Gastrocnemius medialis (tissue), 4 donors: ENCODE results near the gene KRT7. TPM values are rescaled to one million over a fixed set of nuclear protein-coding genes. Genes with fewer than 3 reads are reported as not detected.

Source experiments
- ATAC-seq, 2 donors: fragments of 150-250 bp; one replicate each; pipeline ENCODE4 v1.9.1; 2016
- DNase-seq, 2 donors: peaks; one replicate each; pipeline ENCODE4 v3.0.0-alpha.2; 2019
- H3K27ac ChIP-seq, 4 donors: fragments of 200-600 bp; sonication (generic); 1 replicate in 1 of 4; 2 replicates in 3 of 4; pipeline ENCODE4 v1.5.1; 2016 to 2018; ENCODE audit warnings: mild to moderate bottlenecking in 2 of 4, moderate library complexity in 1 of 4
- H3K27me3 ChIP-seq, 3 donors: fragments of 200-600 bp; sonication (generic) in 2 of 3; 1 replicate in 1 of 3; 2 replicates in 2 of 3; pipeline versions ENCODE4 v1.5.1 to v1.6.0; 2016 to 2019; ENCODE audit warnings: mild to moderate bottlenecking in 1 of 3, moderate library complexity in 1 of 3
- H3K36me3 ChIP-seq, 2 donors: fragments of 200-600 bp; sonication (generic) in 1 of 2; one replicate each; pipeline ENCODE4 v1.5.1; 2017 to 2018
- H3K4me1 ChIP-seq, 2 donors: fragments of 200-600 bp; sonication (generic) in 1 of 2; one replicate each; pipeline ENCODE4 v1.5.1; 2016 to 2017; ENCODE audit warnings: mild to moderate bottlenecking in 2 of 2
- H3K4me3 ChIP-seq, 4 donors: fragments of 200-600 bp; sonication (generic) in 3 of 4; 1 replicate in 1 of 4; 2 replicates in 3 of 4; pipeline ENCODE4 v1.5.1; 2016 to 2019; ENCODE audit warnings: mild to moderate bottlenecking in 2 of 4
- H3K9me3 ChIP-seq, 3 donors: fragments of 200-600 bp; sonication (generic) in 2 of 3; 1 replicate in 1 of 3; 2 replicates in 2 of 3; pipeline ENCODE4 v1.5.1; 2016 to 2019
- POLR2A ChIP-seq, 2 donors: fragments of 450-650 bp; IDR thresholded peaks; one replicate each; pipeline ENCODE4 v1.6.1; 2017; ENCODE audit warnings: antibody characterized with exemption in 2 of 2, mild to moderate bottlenecking in 2 of 2, moderate library complexity in 2 of 2
- in situ Hi-C, 4 donors: fragments of 200-750 bp; cut with MboI; loops; one replicate each; pipeline versions ENCODE4 v1.15.0 to v1.8.0; 2017; ENCODE audit warnings: low sequenced_read_pairs in 4 of 4
- intact Hi-C: fragments of 100-400 bp; cut with DNase I; formaldehyde crosslinking; loops from one replicate; pipeline ENCODE4 v1.15.1; 2023; ENCODE audit warnings: low total_unique reads
- total RNA-seq, 4 donors: library from RNA; depleted of rRNA; stranded (reverse); fragments of >200 nt; gene quantifications; one replicate each; pipeline versions ENCODE4 v1.1.0 to v1.2.3, GENCODE V29; 2016
- TF ChIP-seq, protein P1 (sequence below), 5 experiments: fragments of 450-650 bp in 3 of 5; fragments of 200-600 bp in 2 of 5; sonication (generic) in 2 of 5; IDR thresholded peaks in 4 of 5; conservative IDR thresholded peaks in 1 of 5; 1 replicate in 4 of 5; 2 replicates in 1 of 5; pipeline ENCODE4 v1.5.1; 2016 to 2019; ENCODE audit warnings: antibody characterized with exemption in 5 of 5, mild to moderate bottlenecking in 3 of 5, moderate library complexity in 3 of 5

KRT7 gene
- total RNA-seq, 4 donors from 2014 or later, result 0.39 to 4.4 (median 1.2) TPM

DNA sequence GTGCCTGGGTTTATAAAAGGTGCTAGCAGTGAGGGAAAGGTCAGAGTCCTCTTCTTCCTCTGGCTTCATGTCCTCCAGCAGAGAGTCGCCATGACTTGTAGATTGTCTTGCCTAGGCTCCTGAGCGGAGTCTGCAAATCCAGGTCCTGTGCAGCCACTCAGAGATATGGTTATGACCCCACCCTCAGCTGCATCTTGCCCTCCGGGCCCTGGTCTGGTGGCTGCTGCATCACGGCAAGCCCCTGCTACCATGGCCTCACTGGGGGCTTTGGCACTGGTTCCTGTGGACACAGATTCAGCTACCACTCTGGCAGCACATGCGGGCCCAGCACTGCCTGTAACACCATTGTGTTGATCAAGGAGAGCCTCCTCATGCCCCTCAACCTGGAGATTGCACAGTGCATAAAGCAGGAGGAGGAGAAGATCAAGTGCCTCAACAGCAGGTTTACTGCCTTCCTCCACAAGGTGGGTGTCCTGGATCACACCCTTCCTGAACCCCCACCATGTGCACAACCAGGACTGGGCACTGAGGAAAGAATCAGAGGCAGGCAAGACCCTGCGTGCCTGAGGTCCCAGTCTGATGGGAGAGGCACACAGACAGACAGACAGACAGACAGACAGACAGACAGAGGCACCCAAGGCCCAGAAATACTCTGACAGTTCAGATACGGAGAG, 30.9 kb downstream of the KRT7 start:
- DNase-seq (no peak), ATAC-seq (no peak)
- TF ChIP-seq, protein P1, sequence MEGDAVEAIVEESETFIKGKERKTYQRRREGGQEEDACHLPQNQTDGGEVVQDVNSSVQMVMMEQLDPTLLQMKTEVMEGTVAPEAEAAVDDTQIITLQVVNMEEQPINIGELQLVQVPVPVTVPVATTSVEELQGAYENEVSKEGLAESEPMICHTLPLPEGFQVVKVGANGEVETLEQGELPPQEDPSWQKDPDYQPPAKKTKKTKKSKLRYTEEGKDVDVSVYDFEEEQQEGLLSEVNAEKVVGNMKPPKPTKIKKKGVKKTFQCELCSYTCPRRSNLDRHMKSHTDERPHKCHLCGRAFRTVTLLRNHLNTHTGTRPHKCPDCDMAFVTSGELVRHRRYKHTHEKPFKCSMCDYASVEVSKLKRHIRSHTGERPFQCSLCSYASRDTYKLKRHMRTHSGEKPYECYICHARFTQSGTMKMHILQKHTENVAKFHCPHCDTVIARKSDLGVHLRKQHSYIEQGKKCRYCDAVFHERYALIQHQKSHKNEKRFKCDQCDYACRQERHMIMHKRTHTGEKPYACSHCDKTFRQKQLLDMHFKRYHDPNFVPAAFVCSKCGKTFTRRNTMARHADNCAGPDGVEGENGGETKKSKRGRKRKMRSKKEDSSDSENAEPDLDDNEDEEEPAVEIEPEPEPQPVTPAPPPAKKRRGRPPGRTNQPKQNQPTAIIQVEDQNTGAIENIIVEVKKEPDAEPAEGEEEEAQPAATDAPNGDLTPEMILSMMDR (IDR thresholded peaks at IDR 0.05 in 4 of 5, conservative IDR thresholded peaks at IDR 0.05 in 1 of 5), result no peak
- TF ChIP-seq POLR2A (IDR thresholded peaks at IDR 0.05), result no peak
- Histone ChIP-seq H3K27ac (no peak overlapping the region), H3K4me1 (no peaks in the 10 kb centered on the region), H3K9me3 (no peaks in the 10 kb centered on the region), H3K4me3 (no peak overlapping the region), H3K27me3 (peaks cover 1 to 9% (median 6%) of the 10 kb centered on the region in 3 donors), H3K36me3 (no peaks in the 10 kb centered on the region)
- in situ Hi-C loops (no loop called here), intact Hi-C loops (loop anchor here (2.0 kb wide), 1 partner anchor 15 kb away; no protein-coding TSS in a partner anchor)

DNA sequence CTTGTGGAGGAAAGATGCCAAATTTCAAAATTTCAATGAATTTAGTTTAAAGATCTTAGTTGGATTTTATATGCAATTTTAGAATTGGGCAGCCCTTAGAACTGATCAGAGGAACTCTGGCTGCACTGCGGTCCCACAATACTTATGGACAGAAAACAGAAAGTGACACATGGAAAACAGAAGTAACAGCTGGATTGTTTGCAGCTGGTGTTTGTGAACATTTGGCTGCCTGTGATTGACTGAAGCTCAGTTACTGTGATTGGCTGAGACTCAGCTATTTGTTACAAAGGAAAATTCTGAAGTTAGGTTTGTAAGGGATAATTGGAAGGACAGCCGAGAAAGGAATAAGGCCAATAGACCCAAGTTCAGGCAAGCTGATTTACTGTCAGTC, 31.4 kb downstream of the KRT7 start:
- H3K9me3 ChIP-seq, result no peaks in the 10 kb centered on the region
- H3K4me1 ChIP-seq, result no peaks in the 10 kb centered on the region
- H3K4me3 ChIP-seq, result no peak overlapping the region
- H3K36me3 ChIP-seq, result no peaks in the 10 kb centered on the region
- peak; percentile 36 to 42 for ATAC-seq
- intact Hi-C loops, result no loop called here
- TF ChIP-seq, protein P1 (IDR thresholded peaks at IDR 0.05 in 4 of 5, conservative IDR thresholded peaks at IDR 0.05 in 1 of 5), result no peak
- no peak for TF ChIP-seq POLR2A (IDR thresholded peaks at IDR 0.05)
- H3K27ac ChIP-seq, result no peak overlapping the region
- in situ Hi-C loops, result no loop called here
- no peak for DNase-seq
- H3K27me3 ChIP-seq, result peaks cover 0 to 5% (median 2%) of the 10 kb centered on the region in 3 donors

DNA sequence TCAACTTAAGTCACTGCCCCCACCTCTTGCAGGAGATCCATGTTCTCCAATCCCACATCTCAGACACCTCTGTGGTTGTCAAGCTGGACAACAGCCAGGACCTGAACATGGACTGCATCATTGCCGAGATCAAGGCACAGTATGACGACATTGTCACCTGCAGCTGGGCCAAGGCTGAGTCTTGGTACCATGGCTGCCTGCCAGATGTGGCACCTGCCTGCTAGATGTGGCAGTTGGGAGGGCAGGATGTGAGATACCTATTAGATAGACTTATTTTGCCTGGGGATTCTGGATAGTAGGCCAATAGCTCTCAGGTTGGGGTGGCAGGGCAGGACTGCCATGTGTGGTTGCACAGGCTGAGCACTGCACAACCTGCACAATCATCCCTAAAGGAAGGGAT, 33.5 kb downstream of the KRT7 start:
- in situ Hi-C loops (no loop called here), intact Hi-C loops (no loop called here)
- Histone ChIP-seq H3K4me3 (no peak overlapping the region), H3K36me3 (no peaks in the 10 kb centered on the region), H3K27me3 (peaks cover 0 to 2% (median 0%) of the 10 kb centered on the region in 3 donors), H3K27ac (no peak overlapping the region), H3K4me1 (no peaks in the 10 kb centered on the region), H3K9me3 (no peaks in the 10 kb centered on the region)
- TF ChIP-seq, protein P1 (IDR thresholded peaks at IDR 0.05 in 4 of 5, conservative IDR thresholded peaks at IDR 0.05 in 1 of 5), result no peak
- no peak for TF ChIP-seq POLR2A (IDR thresholded peaks at IDR 0.05)
- ATAC-seq, result no peak
- DNase-seq, result no peak

DNA sequence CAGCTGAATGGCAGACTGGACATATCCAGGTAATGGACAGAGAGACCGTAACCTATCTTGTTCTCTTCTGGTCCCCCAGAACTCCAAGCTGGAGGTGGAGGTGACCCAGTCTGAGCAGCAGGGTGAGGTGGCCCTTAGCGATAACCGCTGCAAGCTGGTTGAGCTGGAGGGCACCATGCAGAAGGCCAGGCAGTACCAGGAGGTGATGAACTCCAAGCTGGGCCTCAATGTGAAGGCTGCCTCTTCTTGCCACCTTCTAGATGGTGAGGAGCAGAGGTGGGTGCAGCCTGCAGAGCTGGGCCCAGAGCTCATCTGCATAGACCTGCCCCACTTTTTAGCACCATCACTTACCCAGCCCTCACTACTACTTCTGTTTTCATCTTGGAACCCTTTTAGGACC, 34.2 kb downstream of the KRT7 start:
- ATAC-seq (no peak), DNase-seq (peak in 1 of 2 donors; percentile 1)
- intact Hi-C loops, result no loop called here
- in situ Hi-C loops, result no loop called here
- Histone ChIP-seq H3K27me3 (peaks cover 0 to 2% (median 0%) of the 10 kb centered on the region in 3 donors), H3K4me1 (no peaks in the 10 kb centered on the region), H3K4me3 (no peak overlapping the region), H3K27ac (no peak overlapping the region), H3K36me3 (no peaks in the 10 kb centered on the region), H3K9me3 (no peaks in the 10 kb centered on the region)
- TF ChIP-seq, protein P1 (IDR thresholded peaks at IDR 0.05 in 4 of 5, conservative IDR thresholded peaks at IDR 0.05 in 1 of 5), result no peak
- no peak for TF ChIP-seq POLR2A (IDR thresholded peaks at IDR 0.05)
